Nephron progenitor cell (in vitro differentiated cells): ENCODE measurements around the gene MTCH1.

ENCODE experiments used
- DNase-seq: peaks from one replicate; pipeline ENCODE4 v3.0.0; 2021
- H3K27ac Mint-ChIP-seq: 2 replicates; pipeline ENCODE4 v1.8.0; 2021; ENCODE audit warnings: mild to moderate bottlenecking, moderate library complexity, mixed read lengths
- H3K27me3 Mint-ChIP-seq: 2 replicates; pipeline ENCODE4 v1.8.0; 2021; ENCODE audit warnings: mild to moderate bottlenecking, low read depth, mixed read lengths; ENCODE audit not compliant: poor library complexity
- H3K36me3 Mint-ChIP-seq: 2 replicates; pipeline ENCODE4 v1.8.0; 2021; ENCODE audit warnings: low read depth, mixed read lengths
- H3K4me1 Mint-ChIP-seq: 2 replicates; pipeline ENCODE4 v1.8.0; 2021; ENCODE audit warnings: mixed read lengths
- H3K4me3 Mint-ChIP-seq: 2 replicates; pipeline ENCODE4 v1.8.0; 2021; ENCODE audit warnings: mild to moderate bottlenecking, moderate library complexity, mixed read lengths
- H3K9me3 Mint-ChIP-seq: 2 replicates; pipeline ENCODE4 v1.8.0; 2021; ENCODE audit warnings: mild to moderate bottlenecking, moderate library complexity, mixed read lengths
- CTCF ChIP-seq: fragments of 200-600 bp; sonication (generic); IDR thresholded peaks from 2 replicates; pipeline ENCODE4 v1.5.0; 2021; ENCODE audit warnings: antibody characterized with exemption

MTCH1 gene

GRCh38 chr6:36959555-36960250 is 26.3 kb downstream of the MTCH1 start:
- H3K9me3 Mint-ChIP-seq = no peaks in the 10 kb centered on the region
- peaks cover 6% of the 10 kb centered on the region for H3K27me3 Mint-ChIP-seq
- no peaks in the 10 kb centered on the region for H3K36me3 Mint-ChIP-seq
- TF ChIP-seq CTCF = no peak
- no peak overlapping the region for H3K4me3 Mint-ChIP-seq
- DNase-seq = no peak
- H3K27ac Mint-ChIP-seq = no peak overlapping the region
- H3K4me1 Mint-ChIP-seq = peaks cover 29% of the 10 kb centered on the region

DNA sequence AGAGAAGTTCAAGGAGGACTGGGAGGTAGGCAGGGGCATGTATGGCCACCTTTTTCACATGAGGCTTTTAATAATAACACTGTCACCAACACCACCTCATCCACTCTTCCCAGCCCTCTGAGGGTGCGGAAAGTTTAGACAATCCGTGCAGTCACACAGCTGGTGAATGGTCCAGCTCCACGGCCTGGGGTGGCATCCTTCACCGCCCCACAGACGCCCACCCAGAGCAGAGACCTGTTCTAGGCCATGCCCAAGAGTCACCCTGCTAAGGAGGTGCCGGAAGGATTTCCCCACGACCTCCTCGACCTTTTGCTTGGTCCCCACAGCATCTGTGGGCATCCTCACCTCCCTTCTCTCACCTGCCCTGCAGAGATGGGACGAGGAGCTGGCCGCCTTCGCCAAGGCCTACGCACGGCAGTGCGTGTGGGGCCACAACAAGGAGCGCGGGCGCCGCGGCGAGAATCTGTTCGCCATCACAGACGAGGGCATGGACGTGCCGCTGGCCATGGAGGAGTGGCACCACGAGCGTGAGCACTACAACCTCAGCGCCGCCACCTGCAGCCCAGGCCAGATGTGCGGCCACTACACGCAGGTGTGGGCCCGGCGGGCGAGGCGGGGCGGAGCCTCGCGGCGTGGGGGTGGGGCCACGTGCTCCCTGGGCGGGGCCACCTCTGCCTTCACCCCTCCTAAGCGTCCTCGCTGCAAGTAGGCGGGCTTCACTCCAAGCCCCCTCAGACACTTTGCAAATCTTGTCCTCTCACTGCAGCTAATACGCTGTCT is 27.0 kb downstream of the MTCH1 start:
- Mint-ChIP-seq H3K4me1 (peaks cover 26% of the 10 kb centered on the region), H3K4me3 (no peak overlapping the region), H3K9me3 (no peaks in the 10 kb centered on the region), H3K27ac (no peak overlapping the region), H3K27me3 (peaks cover 11% of the 10 kb centered on the region), H3K36me3 (no peaks in the 10 kb centered on the region)
- TF ChIP-seq CTCF = no peak
- no peak for DNase-seq

DNA sequence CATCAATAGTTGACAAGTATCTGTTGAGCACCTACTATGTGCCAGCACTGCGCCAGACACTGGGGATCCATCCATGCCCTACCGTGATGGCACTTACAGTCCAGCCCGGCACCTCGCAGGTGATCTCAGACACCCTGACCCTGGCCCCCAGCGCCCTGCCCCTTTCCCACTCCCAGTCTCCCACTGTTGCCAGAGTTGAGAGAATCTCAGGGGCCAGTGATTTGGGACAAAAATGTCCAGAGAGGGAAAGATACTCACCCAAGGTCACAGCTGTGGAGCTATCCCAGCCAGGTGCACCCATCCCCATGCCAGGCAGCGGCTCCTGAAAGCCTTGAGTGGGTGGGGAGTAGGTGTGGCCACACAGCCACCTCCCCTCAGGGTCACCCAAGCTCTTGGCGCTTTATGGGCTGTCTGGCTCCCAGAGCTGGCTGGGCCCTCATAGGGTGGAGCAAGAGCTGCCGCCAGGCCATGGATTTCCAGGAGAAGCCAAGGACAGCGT is 28.2 kb downstream of the MTCH1 start:
- Mint-ChIP-seq H3K27me3 (peaks cover 16% of the 10 kb centered on the region), H3K36me3 (no peaks in the 10 kb centered on the region), H3K4me3 (no peak overlapping the region), H3K4me1 (peaks cover 18% of the 10 kb centered on the region), H3K27ac (no peak overlapping the region), H3K9me3 (no peaks in the 10 kb centered on the region)
- DNase-seq = no peak
- TF ChIP-seq CTCF = no peak

DNA sequence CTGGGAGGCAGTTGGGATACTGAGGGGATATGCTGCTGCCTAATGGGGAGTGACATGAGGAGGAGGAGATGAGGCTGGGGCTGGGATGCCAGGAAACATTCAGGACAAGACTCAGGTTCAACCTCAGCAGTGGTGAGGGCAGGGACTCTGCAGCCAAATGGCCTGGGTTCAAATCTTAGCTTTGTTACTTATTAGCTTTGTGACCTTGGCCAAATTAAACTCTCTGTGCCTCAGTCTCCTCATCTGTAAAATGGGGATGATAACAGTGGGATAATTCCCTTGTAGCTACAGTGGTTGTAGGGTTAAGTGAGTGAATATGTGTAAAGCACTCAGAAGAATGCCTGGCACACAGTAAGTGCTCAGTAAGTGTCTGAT is 29.6 kb downstream of the MTCH1 start:
- Mint-ChIP-seq H3K27ac (no peak overlapping the region), H3K36me3 (no peaks in the 10 kb centered on the region), H3K4me1 (peaks cover 11% of the 10 kb centered on the region), H3K4me3 (no peak overlapping the region), H3K27me3 (peaks cover 17% of the 10 kb centered on the region), H3K9me3 (no peaks in the 10 kb centered on the region)
- no peak for DNase-seq
- no peak for TF ChIP-seq CTCF

- no peak overlapping the region for H3K27ac Mint-ChIP-seq
- no peaks in the 10 kb centered on the region for H3K36me3 Mint-ChIP-seq
- no peak for DNase-seq
- H3K4me3 Mint-ChIP-seq = no peak overlapping the region
- H3K4me1 Mint-ChIP-seq = peaks cover 5% of the 10 kb centered on the region
- H3K27me3 Mint-ChIP-seq = peaks cover 23% of the 10 kb centered on the region
- TF ChIP-seq CTCF = no peak
- H3K9me3 Mint-ChIP-seq = no peaks in the 10 kb centered on the region
Observed at GRCh38 chr6:36955671-36956445, 30.1 kb downstream of the MTCH1 start.
